Urothelium cell line (cell line): ENCODE data around the gene SLC25A36.
"Not testable (repeated sequence)": the region's sequence is repeated elsewhere in the genome, so short reads cannot be mapped to it uniquely, and the experiment has no call there.

Experiments used
- DNase-seq: peaks from one replicate; pipeline ENCODE4 v3.0.0; 2011; ENCODE audit warnings: low spot score, mixed read lengths
- FAIRE-seq: peaks from 2 replicates; lab custom pipeline; 2011; peaks lifted over from hg19 to GRCh38; lab: Jason Lieb, UNC

SLC25A36 gene

GRCh38 chr3:140931016-140931454 is 10.6 kb upstream of the SLC25A36 start:
- DNase-seq (peak; percentile 16), FAIRE-seq (no peak)

GRCh38 chr3:140931801-140932200 is 9.8 kb upstream of the SLC25A36 start:
- FAIRE-seq (no peak), DNase-seq (no peak)

- DNase-seq (no peak), FAIRE-seq (no peak)
Measured at GRCh38 chr3:140933109-140933508, 8.5 kb upstream of the SLC25A36 start.

- no peak for FAIRE-seq
Measured at GRCh38 chr3:140933552-140933951, 8.1 kb upstream of the SLC25A36 start.

GRCh38 chr3:140939305-140939704 is 2.3 kb upstream of the SLC25A36 start:
- not testable (repeated sequence) for DNase-seq, FAIRE-seq

More at GRCh38 chr3:140933552-140933951, 8.1 kb upstream of the SLC25A36 start:
- DNase-seq: no peak

- FAIRE-seq (no peak), DNase-seq (no peak)
Measured at GRCh38 chr3:140941090-140941433, 574 bp upstream of the SLC25A36 start.

GRCh38 chr3:140942221-140943104 is 827 bp downstream of the SLC25A36 start:
- peak; percentile 49 for DNase-seq
- FAIRE-seq: no peak

- FAIRE-seq: no peak
Measured at GRCh38 chr3:140943781-140944552, 2.3 kb downstream of the SLC25A36 start.

GRCh38 chr3:140948460-140949249 is 7.0 kb downstream of the SLC25A36 start:
- no peak for FAIRE-seq
- DNase-seq: no peak

More at GRCh38 chr3:140943781-140944552, 2.3 kb downstream of the SLC25A36 start:
- DNase-seq: no peak

- DNase-seq: no peak
- no peak for FAIRE-seq
Measured at GRCh38 chr3:140950144-140950543, 8.5 kb downstream of the SLC25A36 start.

- no peak for FAIRE-seq
- DNase-seq: no peak
Measured at GRCh38 chr3:140950863-140951262, 9.2 kb downstream of the SLC25A36 start.

- DNase-seq: not testable (repeated sequence)
Measured at GRCh38 chr3:140951750-140952149, 10.1 kb downstream of the SLC25A36 start.

GRCh38 chr3:140953028-140953960 is 11.7 kb downstream of the SLC25A36 start:
- DNase-seq: no peak
- no peak for FAIRE-seq

More at GRCh38 chr3:140951750-140952149, 10.1 kb downstream of the SLC25A36 start:
- FAIRE-seq: not testable (repeated sequence)

- FAIRE-seq: no peak
Measured at GRCh38 chr3:140954576-140954975, 12.9 kb downstream of the SLC25A36 start.

GRCh38 chr3:140955645-140956044 is 14.0 kb downstream of the SLC25A36 start:
- FAIRE-seq (no peak), DNase-seq (no peak)

More at GRCh38 chr3:140954576-140954975, 12.9 kb downstream of the SLC25A36 start:
- DNase-seq: no peak

- FAIRE-seq: no peak
Measured at GRCh38 chr3:140956058-140956835, 14.6 kb downstream of the SLC25A36 start.

GRCh38 chr3:140972833-140973232 is 31.2 kb downstream of the SLC25A36 start:
- DNase-seq: no peak
- no peak for FAIRE-seq

More at GRCh38 chr3:140956058-140956835, 14.6 kb downstream of the SLC25A36 start:
- DNase-seq: no peak

GRCh38 chr3:140974900-140975299 is 33.3 kb downstream of the SLC25A36 start:
- DNase-seq (no peak), FAIRE-seq (no peak)

- FAIRE-seq (no peak), DNase-seq (no peak)
Measured at GRCh38 chr3:140980663-140981062, 39.0 kb downstream of the SLC25A36 start.
